WTC11 (cell line): Measurements from ENCODE around the gene ARHGDIG. TPM values are rescaled to one million over a fixed set of nuclear protein-coding genes. Genes with fewer than 3 reads are reported as not detected.

ENCODE experiments used
- total RNA-seq: library from RNA; stranded (reverse); gene quantifications from 3 replicates; pipeline ENCODE4 v1.2.3, GENCODE V29; 2021

Gene ARHGDIG
- total RNA-seq, 1 experiment from 2014 or later, result 4.0 TPM

Other genes starting within 250 kb of the ARHGDIG start
- gene POLR3K, start 227.0 kb upstream of the ARHGDIG start, total RNA-seq, result 37.9 to 40.1 TPM (median 38.6 TPM) in 3 replicates
- gene SNRNP25, start 226.8 kb upstream of the ARHGDIG start, total RNA-seq, result 51.6 to 55.9 TPM (median 54.7 TPM) in 3 replicates
- 40.9 to 60.8 TPM (median 44.2 TPM) in 3 replicates for gene RHBDF1, start 208.0 kb upstream of the ARHGDIG start, total RNA-seq
- gene MPG, start 202.4 kb upstream of the ARHGDIG start, total RNA-seq, result 60.0 to 62.0 TPM (median 60.0 TPM) in 3 replicates
- 41.1 to 47.9 TPM (median 45.7 TPM) in 3 replicates for gene NPRL3, start 141.9 kb upstream of the ARHGDIG start, total RNA-seq
- gene HBZ, start 127.9 kb upstream of the ARHGDIG start, total RNA-seq, result 0.41 to 0.53 TPM (median 0.52 TPM) in 3 replicates
- not detected in 3 replicates for gene HBM, start 114.6 kb upstream of the ARHGDIG start, total RNA-seq
- 1.8 to 2.6 TPM (median 2.4 TPM) in 3 replicates for gene HBA2, start 107.7 kb upstream of the ARHGDIG start, total RNA-seq
- 2.1 to 3.4 TPM (median 3.1 TPM) in 3 replicates for gene HBA1, start 103.9 kb upstream of the ARHGDIG start, total RNA-seq
- 3.0 to 7.8 TPM (median 5.2 TPM) in 3 replicates for gene HBQ1, start 100.1 kb upstream of the ARHGDIG start, total RNA-seq
- 111 to 135 TPM (median 130 TPM) in 3 replicates for gene LUC7L, start 51.1 kb upstream of the ARHGDIG start, total RNA-seq
- 115 to 140 TPM (median 137 TPM) in 3 replicates for gene FAM234A, start 45.8 kb upstream of the ARHGDIG start, total RNA-seq
- 1.8 to 2.7 TPM (median 2.3 TPM) in 3 replicates for gene RGS11, start 4.6 kb upstream of the ARHGDIG start, total RNA-seq
- 1.9 to 2.4 TPM (median 2.3 TPM) in 3 replicates for gene PDIA2, start 2.6 kb downstream of the ARHGDIG start, total RNA-seq
- 48.0 to 50.3 TPM (median 48.9 TPM) in 3 replicates for gene AXIN1, start 72.1 kb downstream of the ARHGDIG start, total RNA-seq
- gene MRPL28, start 89.9 kb downstream of the ARHGDIG start, total RNA-seq, result 119 to 144 TPM (median 140 TPM) in 3 replicates
- gene PGAP6, start 101.4 kb downstream of the ARHGDIG start, total RNA-seq, result 104 to 108 TPM (median 107 TPM) in 3 replicates
- gene NME4, start 116.6 kb downstream of the ARHGDIG start, total RNA-seq, result 467 to 550 TPM (median 535 TPM) in 3 replicates
- gene DECR2, start 121.3 kb downstream of the ARHGDIG start, total RNA-seq, result 37.8 to 43.6 TPM (median 40.7 TPM) in 3 replicates
- gene RAB11FIP3, start 145.1 kb downstream of the ARHGDIG start, total RNA-seq, result 37.1 to 38.6 TPM (median 37.9 TPM) in 3 replicates
- gene CAPN15, start 247.1 kb downstream of the ARHGDIG start, total RNA-seq, result 89.3 to 110 TPM (median 93.8 TPM) in 3 replicates